MM.1S (cell line): ENCODE data around the gene BHMT.

Experiments
- DNase-seq: peaks from one replicate; pipeline ENCODE4 v3.0.0-alpha.2; 2015
- H2AFZ ChIP-seq: fragments of 300-600 bp; sonication (generic); 2 replicates; pipeline ENCODE4 v1.6.0; 2016; ENCODE audit warnings: antibody characterized with exemption, low read length
- H3F3A ChIP-seq: fragments of 300-600 bp; sonication (generic); 2 replicates; pipeline ENCODE4 v1.6.1; 2016; ENCODE audit warnings: mild to moderate bottlenecking, antibody characterized with exemption, low read length, moderate library complexity, mixed read lengths; ENCODE audit not compliant: insufficient read depth
- H3K27ac ChIP-seq: fragments of 300-600 bp; sonication (generic); 2 replicates; pipeline ENCODE4 v1.5.1; 2016; ENCODE audit warnings: mild to moderate bottlenecking, low read length
- H3K27me3 ChIP-seq: fragments of 300-600 bp; sonication (generic); replicated peaks from 2 replicates; pipeline ENCODE4 v1.6.0; 2016; ENCODE audit warnings: low read length; ENCODE audit not compliant: insufficient read depth
- H3K36me3 ChIP-seq: fragments of 300-600 bp; sonication (generic); replicated peaks from 2 replicates; pipeline ENCODE4 v1.6.1; 2016; ENCODE audit warnings: mild to moderate bottlenecking, low read length, mixed read lengths; ENCODE audit not compliant: insufficient read depth
- H3K4me1 ChIP-seq: fragments of 300-600 bp; sonication (generic); 2 replicates; pipeline ENCODE4 v1.6.1; 2016; ENCODE audit warnings: low read length, mixed read lengths
- H3K4me2 ChIP-seq: fragments of 300-600 bp; sonication (generic); 2 replicates; pipeline ENCODE4 v1.6.0; 2016; ENCODE audit warnings: low read depth, low read length
- H3K4me3 ChIP-seq: fragments of 300-600 bp; sonication (generic); 2 replicates; pipeline ENCODE4 v1.5.1; 2016; ENCODE audit warnings: low read length, mixed read lengths
- H3K79me2 ChIP-seq: fragments of 300-600 bp; sonication (generic); 2 replicates; pipeline ENCODE4 v1.6.1; 2016; ENCODE audit warnings: mixed run types, low read length, mixed read lengths
- H3K9ac ChIP-seq: fragments of 300-600 bp; sonication (generic); 2 replicates; pipeline ENCODE4 v1.6.1; 2016; ENCODE audit warnings: low read length, mixed read lengths
- H3K9me2 ChIP-seq: fragments of 300-600 bp; sonication (generic); replicated peaks from 2 replicates; pipeline ENCODE4 v1.6.1; 2016; ENCODE audit warnings: mild to moderate bottlenecking, low read length, mixed read lengths; ENCODE audit not compliant: insufficient read depth
- H3K9me3 ChIP-seq: fragments of 300-600 bp; sonication (generic); replicated peaks from 2 replicates; pipeline ENCODE4 v1.6.1; 2016; ENCODE audit warnings: mild to moderate bottlenecking, low read length, mixed read lengths; ENCODE audit not compliant: insufficient read depth
- H4K20me1 ChIP-seq: fragments of 300-600 bp; sonication (generic); 2 replicates; pipeline ENCODE4 v1.6.1; 2016; ENCODE audit warnings: mild to moderate bottlenecking, low read length, moderate library complexity, mixed read lengths; ENCODE audit not compliant: insufficient read depth
- EZH2 ChIP-seq: fragments of 300-600 bp; sonication (generic); optimal IDR thresholded peaks from 2 replicates; pipeline ENCODE3; 2017; ENCODE audit warnings: low read depth, mild to moderate bottlenecking, antibody characterized with exemption, low read length, mixed read lengths
- EZH2phosphoT487 ChIP-seq: fragments of 300-600 bp; sonication (generic); IDR thresholded peaks from 2 replicates; pipeline ENCODE4 v1.6.1; 2018; ENCODE audit warnings: antibody characterized with exemption, low read length
- TF ChIP-seq, protein P1 (sequence below): fragments of 300-600 bp; sonication (generic); IDR thresholded peaks from 2 replicates; pipeline ENCODE4 v1.5.1; 2016; ENCODE audit warnings: antibody characterized with exemption, low read length, mixed read lengths

The BHMT gene

DNA sequence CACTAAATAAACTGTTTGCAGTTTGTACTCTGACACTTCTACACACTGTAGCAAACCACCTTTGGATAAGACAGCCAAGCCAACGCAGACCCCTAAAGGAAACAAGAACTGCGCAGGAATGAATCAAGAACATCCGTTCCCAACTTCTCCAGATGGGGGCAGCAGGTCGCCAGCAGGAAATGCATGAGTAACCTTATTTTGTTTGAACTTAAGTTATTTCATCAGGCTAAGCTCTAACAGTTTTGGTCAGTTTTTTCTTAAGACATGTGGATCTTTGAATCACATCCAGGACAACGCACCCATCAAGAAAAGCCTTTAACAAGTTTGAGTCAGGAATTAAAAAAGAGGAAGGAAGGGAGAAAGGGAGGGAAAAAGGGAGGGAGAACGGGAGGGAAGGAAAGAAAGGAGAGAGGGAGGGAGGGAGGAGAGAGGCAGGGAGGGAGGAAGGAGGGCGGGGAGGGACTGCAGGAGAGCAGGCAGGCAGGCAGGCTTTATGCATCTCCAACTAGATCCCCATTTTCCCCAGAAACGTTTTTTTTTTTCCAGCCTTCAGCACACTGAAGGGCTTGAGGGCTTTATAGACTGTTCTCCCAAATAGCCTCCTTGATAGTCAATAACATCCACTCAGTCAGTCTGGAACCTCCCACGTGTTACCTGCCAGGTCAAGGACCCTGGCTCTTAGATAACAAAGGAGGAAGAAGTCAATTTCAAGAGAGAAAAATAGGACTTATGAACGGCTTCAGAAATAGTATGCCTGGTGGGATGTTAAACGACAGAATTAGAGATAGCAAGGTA is 22.2 kb downstream of the BHMT start:
- Histone ChIP-seq H4K20me1 (no peaks in the 10 kb centered on the region), H3K4me3 (peak overlapping the region; percentile 5; the same call in 1 of the 2 replicates), H3K79me2 (no peaks in the 10 kb centered on the region), H3K27me3 (no peaks in the 10 kb centered on the region; the same call in 1 of the 2 replicates), H3K4me2 (peak overlapping the region; percentile 50), H3K9ac (no peak overlapping the region), H2AFZ (peak overlapping the region; percentile 7; the same call in 1 of the 2 replicates), H3K27ac (no peak overlapping the region), H3K9me2 (no peaks in the 10 kb centered on the region), H3K4me1 (peaks cover 18% of the 10 kb centered on the region), H3K9me3 (no peaks in the 10 kb centered on the region), H3K36me3 (no peaks in the 10 kb centered on the region), H3F3A (no peaks in the 10 kb centered on the region)
- DNase-seq, result peak; percentile 69
- TF ChIP-seq EZH2phosphoT487 (no peak), EZH2 (no peak)
- TF ChIP-seq, protein P1, sequence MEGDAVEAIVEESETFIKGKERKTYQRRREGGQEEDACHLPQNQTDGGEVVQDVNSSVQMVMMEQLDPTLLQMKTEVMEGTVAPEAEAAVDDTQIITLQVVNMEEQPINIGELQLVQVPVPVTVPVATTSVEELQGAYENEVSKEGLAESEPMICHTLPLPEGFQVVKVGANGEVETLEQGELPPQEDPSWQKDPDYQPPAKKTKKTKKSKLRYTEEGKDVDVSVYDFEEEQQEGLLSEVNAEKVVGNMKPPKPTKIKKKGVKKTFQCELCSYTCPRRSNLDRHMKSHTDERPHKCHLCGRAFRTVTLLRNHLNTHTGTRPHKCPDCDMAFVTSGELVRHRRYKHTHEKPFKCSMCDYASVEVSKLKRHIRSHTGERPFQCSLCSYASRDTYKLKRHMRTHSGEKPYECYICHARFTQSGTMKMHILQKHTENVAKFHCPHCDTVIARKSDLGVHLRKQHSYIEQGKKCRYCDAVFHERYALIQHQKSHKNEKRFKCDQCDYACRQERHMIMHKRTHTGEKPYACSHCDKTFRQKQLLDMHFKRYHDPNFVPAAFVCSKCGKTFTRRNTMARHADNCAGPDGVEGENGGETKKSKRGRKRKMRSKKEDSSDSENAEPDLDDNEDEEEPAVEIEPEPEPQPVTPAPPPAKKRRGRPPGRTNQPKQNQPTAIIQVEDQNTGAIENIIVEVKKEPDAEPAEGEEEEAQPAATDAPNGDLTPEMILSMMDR, result peak; percentile 77

- H3K4me1 ChIP-seq, result peaks cover 18% of the 10 kb centered on the region
- no peaks in the 10 kb centered on the region for H3K9me2 ChIP-seq
- H3K9me3 ChIP-seq, result no peaks in the 10 kb centered on the region
- no peaks in the 10 kb centered on the region for H3K79me2 ChIP-seq
- H2AFZ ChIP-seq, result no peak overlapping the region
- no peaks in the 10 kb centered on the region for H3F3A ChIP-seq
- TF ChIP-seq, protein P1, result no peak
- TF ChIP-seq EZH2phosphoT487 (no peak), EZH2 (no peak)
- H3K36me3 ChIP-seq, result no peaks in the 10 kb centered on the region
- no peaks in the 10 kb centered on the region for H4K20me1 ChIP-seq
- DNase-seq, result peak; percentile 62
- no peak overlapping the region for H3K9ac ChIP-seq
- no peak overlapping the region for H3K4me3 ChIP-seq
- H3K27ac ChIP-seq, result no peak overlapping the region
- H3K27me3 ChIP-seq, result no peaks in the 10 kb centered on the region; the same call in 1 of the 2 replicates
- H3K4me2 ChIP-seq, result peak overlapping the region; percentile 31; the same call in 1 of the 2 replicates
Observed at GRCh38 chr5:79135790-79136553, 24.4 kb downstream of the BHMT start.

DNA sequence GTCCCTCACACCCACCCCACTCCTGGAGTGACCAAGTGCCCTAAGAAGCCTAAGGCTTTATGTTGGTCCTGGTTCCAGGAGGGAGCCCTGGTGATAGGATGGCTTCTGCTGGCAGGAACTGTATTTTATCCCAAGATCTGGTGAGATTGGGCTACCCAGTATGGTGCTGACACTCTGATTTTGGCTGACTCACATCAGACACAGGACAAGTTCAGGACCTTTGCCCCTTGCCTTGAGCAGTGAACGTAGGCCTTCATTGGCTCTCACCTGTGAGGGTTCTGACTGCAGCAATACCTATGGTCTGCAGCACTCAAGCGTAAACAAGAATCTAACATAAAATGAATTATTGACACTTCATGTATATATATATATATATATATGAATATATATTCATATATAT is 25.0 kb downstream of the BHMT start:
- no peaks in the 10 kb centered on the region for H3K9me3 ChIP-seq
- H3K4me3 ChIP-seq, result no peak overlapping the region
- H3K27me3 ChIP-seq, result no peaks in the 10 kb centered on the region; the same call in 1 of the 2 replicates
- H3K27ac ChIP-seq, result no peak overlapping the region
- H3K4me2 ChIP-seq, result no peak overlapping the region
- peaks cover 18% of the 10 kb centered on the region for H3K4me1 ChIP-seq
- H3K9ac ChIP-seq, result no peak overlapping the region
- TF ChIP-seq, protein P1, result no peak
- no peak for TF ChIP-seq EZH2phosphoT487
- TF ChIP-seq EZH2, result no peak
- no peak for DNase-seq
- H3F3A ChIP-seq, result no peaks in the 10 kb centered on the region
- H4K20me1 ChIP-seq, result no peaks in the 10 kb centered on the region
- H3K79me2 ChIP-seq, result no peaks in the 10 kb centered on the region
- H3K36me3 ChIP-seq, result no peaks in the 10 kb centered on the region
- H2AFZ ChIP-seq, result no peak overlapping the region
- H3K9me2 ChIP-seq, result no peaks in the 10 kb centered on the region
